ENCODE measurements around the gene PRKAG1.

DNA sequence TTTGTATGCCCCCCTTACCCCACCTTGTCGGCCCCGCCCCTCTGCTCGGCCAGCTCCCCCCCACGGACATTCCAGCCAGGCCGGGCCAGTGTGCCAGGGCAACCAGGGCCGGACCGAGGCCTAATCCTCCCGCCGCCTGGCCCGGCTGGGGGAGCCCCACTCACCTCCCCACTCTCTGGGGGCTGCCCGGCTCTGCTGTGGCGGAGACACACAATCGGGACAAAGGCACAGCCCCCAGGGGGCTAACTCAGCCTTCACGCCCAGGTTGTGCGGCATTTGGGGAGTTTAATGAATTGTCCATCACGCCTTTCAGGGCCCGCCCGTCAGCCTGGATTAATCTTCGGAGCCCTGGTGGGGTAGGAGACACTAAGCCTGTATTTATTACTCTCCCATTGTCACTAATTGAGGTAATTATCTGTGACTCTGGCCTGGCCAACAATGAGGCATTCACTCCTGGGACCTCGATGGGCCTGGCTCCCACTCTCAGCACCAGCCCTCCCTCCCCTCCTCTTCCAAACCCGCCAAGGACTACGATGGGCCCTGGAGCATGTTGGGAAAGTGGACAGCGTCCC, 31.8 kb downstream of the PRKAG1 start:
- TF ChIP-seq, protein P1, sequence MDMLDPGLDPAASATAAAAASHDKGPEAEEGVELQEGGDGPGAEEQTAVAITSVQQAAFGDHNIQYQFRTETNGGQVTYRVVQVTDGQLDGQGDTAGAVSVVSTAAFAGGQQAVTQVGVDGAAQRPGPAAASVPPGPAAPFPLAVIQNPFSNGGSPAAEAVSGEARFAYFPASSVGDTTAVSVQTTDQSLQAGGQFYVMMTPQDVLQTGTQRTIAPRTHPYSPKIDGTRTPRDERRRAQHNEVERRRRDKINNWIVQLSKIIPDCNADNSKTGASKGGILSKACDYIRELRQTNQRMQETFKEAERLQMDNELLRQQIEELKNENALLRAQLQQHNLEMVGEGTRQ (CRISPR knock-in tag; IDR thresholded peaks at IDR 0.05), result no peak
- TF ChIP-seq CTCF (IDR thresholded peaks at IDR 0.05), result no peak
- no peak for TF ChIP-seq ZNF263 (CRISPR knock-in tag; IDR thresholded peaks at IDR 0.05; ENCODE audit: low read depth)
- TF ChIP-seq SMAD3 (CRISPR knock-in tag; IDR thresholded peaks at IDR 0.05; ENCODE audit: borderline replicate concordance), result no peak
